Measurements from ENCODE around the gene MEX3C.

MEX3C gene

DNA sequence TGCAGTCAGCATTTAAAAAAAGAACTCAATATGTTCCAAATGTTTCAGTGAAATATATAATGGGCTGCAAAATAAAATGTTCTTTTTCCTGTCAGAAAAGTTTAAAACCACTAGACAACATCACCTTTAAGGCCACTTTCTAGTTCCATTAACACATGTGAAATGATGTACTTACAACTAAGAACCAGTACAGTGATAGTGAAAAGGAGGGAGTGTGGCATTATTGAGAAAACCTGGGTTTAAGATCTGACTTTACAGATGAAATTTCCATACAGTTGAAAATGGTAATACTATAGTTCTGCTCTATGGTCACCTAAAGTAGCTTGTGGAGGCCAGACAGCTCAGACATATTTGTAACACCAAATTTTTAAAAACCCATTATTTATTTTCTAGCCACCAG is 14.7 kb downstream of the MEX3C start:
- no peak for TF ChIP-seq ZFX (IDR thresholded peaks at IDR 0.05; ENCODE audit: borderline replicate concordance)
- TF ChIP-seq, protein P1, sequence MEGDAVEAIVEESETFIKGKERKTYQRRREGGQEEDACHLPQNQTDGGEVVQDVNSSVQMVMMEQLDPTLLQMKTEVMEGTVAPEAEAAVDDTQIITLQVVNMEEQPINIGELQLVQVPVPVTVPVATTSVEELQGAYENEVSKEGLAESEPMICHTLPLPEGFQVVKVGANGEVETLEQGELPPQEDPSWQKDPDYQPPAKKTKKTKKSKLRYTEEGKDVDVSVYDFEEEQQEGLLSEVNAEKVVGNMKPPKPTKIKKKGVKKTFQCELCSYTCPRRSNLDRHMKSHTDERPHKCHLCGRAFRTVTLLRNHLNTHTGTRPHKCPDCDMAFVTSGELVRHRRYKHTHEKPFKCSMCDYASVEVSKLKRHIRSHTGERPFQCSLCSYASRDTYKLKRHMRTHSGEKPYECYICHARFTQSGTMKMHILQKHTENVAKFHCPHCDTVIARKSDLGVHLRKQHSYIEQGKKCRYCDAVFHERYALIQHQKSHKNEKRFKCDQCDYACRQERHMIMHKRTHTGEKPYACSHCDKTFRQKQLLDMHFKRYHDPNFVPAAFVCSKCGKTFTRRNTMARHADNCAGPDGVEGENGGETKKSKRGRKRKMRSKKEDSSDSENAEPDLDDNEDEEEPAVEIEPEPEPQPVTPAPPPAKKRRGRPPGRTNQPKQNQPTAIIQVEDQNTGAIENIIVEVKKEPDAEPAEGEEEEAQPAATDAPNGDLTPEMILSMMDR (IDR thresholded peaks at IDR 0.05): no peak
- no peak overlapping the region for H3K27ac ChIP-seq

GRCh38 chr18:51171625-51172259 is 25.7 kb downstream of the MEX3C start:
- no peak for TF ChIP-seq ZFX (IDR thresholded peaks at IDR 0.05; ENCODE audit: borderline replicate concordance)
- TF ChIP-seq, protein P1 (IDR thresholded peaks at IDR 0.05): no peak
- no peak overlapping the region for H3K27ac ChIP-seq

GRCh38 chr18:51171223-51171622 is 26.3 kb downstream of the MEX3C start:
- H3K27ac ChIP-seq: no peak overlapping the region
- no peak for TF ChIP-seq ZFX (IDR thresholded peaks at IDR 0.05; ENCODE audit: borderline replicate concordance)
- TF ChIP-seq, protein P1 (IDR thresholded peaks at IDR 0.05): no peak

GRCh38 chr18:51170664-51171063 is 26.8 kb downstream of the MEX3C start:
- TF ChIP-seq ZFX (IDR thresholded peaks at IDR 0.05; ENCODE audit: borderline replicate concordance): no peak
- TF ChIP-seq, protein P1 (IDR thresholded peaks at IDR 0.05): no peak
- no peak overlapping the region for H3K27ac ChIP-seq

GRCh38 chr18:51169731-51170130 is 27.8 kb downstream of the MEX3C start:
- no peak overlapping the region for H3K27ac ChIP-seq
- TF ChIP-seq, protein P1 (IDR thresholded peaks at IDR 0.05): no peak
- TF ChIP-seq ZFX (IDR thresholded peaks at IDR 0.05; ENCODE audit: borderline replicate concordance): no peak

DNA sequence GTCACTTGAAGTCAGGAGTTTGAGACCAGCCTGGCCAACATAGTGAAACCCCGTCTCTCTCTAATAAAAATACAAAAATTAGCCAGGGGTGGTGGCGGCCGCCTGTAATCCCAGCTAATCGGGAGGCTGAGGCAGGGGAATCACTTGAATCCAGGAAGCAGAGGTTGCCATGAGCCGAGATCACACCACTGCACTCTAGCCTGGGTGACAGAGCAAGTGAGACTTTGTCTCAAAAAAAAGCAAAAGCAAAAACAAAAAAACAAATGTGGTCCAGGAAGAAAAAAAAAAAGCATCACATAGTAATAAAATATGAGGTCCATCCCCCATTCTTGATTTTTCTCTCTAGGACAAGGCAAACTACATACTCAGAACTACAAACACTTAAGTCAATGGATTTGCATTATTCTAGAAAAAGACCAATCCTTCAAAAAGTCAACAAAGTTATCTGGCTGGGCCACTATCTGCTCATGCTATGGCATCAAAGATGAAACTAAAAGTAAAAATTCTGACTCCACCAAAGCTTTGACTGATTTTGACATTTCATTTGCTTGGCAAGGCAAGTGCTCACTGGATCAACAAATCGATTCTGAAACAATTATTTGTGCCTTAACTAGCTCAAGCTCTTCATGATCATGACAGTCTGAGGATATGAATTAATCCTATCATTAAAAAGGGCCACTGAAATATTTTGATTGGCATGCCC is 28.4 kb downstream of the MEX3C start:
- H3K27ac ChIP-seq: no peak overlapping the region
- TF ChIP-seq, protein P1 (IDR thresholded peaks at IDR 0.05): no peak
- no peak for TF ChIP-seq ZFX (IDR thresholded peaks at IDR 0.05; ENCODE audit: borderline replicate concordance)

DNA sequence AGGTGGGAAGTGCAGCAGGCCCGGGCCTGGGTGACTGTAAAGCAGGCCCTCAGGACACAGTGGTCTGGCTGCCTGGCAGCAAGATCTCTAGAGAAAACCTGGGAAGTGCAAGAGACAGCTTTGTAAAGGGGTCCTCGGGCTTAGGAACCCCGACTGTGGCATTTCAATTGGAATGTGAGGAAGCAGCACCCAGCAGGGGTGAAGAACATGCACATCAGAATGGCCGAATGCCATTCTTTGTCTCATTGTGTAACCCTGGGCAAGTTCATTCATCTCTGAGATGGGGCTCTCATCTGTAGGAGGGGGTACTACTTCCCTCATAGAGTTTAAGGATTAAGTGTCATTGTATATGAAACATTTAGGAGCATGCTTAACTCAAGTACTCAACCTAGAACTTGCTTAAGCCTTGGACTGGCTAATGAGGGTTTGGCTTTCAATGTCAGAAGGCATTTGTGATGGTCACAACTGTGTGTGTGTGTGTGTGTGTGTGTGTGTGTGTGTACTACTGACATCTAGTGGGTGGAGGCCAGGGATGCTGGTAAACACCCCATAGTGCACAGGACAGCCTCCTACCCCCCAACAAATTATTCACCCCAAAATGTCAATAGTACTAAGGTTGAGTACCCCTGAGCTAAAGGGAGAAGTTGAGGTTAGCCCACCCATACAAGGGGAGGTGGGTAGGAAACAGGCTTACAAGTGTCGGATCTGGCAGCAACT is 29.3 kb downstream of the MEX3C start:
- TF ChIP-seq ZFX (IDR thresholded peaks at IDR 0.05; ENCODE audit: borderline replicate concordance): no peak
- TF ChIP-seq, protein P1 (IDR thresholded peaks at IDR 0.05): 0 out of 2 replicates have a peak, but pooled peaks have one; percentile 13

More for the DNA sequence above, 29.3 kb downstream of the MEX3C start:
- H3K27ac ChIP-seq: no peak overlapping the region
